Measurements from ENCODE around the gene GPATCH3. TPM values are rescaled to one million over a fixed set of nuclear protein-coding genes. Genes with fewer than 3 reads are reported as not detected.

The GPATCH3 gene
- total RNA-seq, result 10 to 100 TPM; 14.7 to 16.0 TPM

GRCh38 chr1:26900001-26900814, at the start of gene GPATCH3:
GPATCH3 (minus strand) TSS chr1:26900467; CDS start chr1:26900442, 25 bp downstream.

GRCh38 chr1:26921540-26922430, 21.5 kb upstream of the GPATCH3 start, which contains the start of gene NUDC:
NUDC (plus strand) TSS chr1:26921743; CDS start chr1:26921849, 106 bp downstream.

GRCh38 chr1:26913754-26914619, 13.7 kb upstream of the GPATCH3 start, which contains the start of gene NR0B2:
NR0B2 (minus strand) TSS chr1:26913975; CDS start chr1:26913940, 35 bp downstream.

GRCh38 chr1:26889551-26890466, 10.5 kb downstream of the GPATCH3 start, which contains the start of gene GPN2:
GPN2 (minus strand) TSS chr1:26890283; CDS start chr1:26890096, 187 bp downstream.

DNA sequence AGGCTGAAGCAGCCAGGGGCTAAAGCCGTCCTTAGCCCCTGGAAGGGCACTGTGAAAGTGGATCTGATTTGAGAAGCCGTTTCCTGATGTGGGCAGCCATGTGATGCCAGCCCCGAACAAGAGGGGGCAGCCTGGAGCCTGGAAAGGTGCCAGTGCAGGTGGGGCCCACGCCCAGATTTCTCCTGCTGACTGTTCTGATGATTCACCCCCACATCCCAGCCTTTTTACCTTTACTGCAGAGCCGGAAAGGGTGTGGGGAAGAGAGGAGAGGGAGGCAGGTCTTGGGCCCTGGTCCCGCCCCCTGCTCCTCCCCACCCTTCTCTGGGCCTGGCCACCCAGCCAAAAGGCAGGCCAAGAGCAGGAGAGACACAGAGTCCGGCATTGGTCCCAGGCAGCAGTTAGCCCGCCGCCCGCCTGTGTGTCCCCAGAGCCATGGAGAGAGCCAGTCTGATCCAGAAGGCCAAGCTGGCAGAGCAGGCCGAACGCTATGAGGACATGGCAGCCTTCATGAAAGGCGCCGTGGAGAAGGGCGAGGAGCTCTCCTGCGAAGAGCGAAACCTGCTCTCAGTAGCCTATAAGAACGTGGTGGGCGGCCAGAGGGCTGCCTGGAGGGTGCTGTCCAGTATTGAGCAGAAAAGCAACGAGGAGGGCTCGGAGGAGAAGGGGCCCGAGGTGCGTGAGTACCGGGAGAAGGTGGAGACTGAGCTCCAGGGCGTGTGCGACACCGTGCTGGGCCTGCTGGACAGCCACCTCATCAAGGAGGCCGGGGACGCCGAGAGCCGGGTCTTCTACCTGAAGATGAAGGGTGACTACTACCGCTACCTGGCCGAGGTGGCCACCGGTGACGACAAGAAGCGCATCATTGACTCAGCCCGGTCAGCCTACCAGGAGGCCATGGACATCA, 37.2 kb downstream of the GPATCH3 start, which contains the start of gene SFN:
SFN (plus strand) TSS at position 369 of the 904 bp plus-strand sequence; CDS start at position 433, 64 bp downstream.

Other genes starting within 250 kb of the GPATCH3 start
- gene ARID1A, start 204.5 kb downstream of the GPATCH3 start, total RNA-seq, result 100 to 1,000 TPM; 113 to 122 TPM
- 10 to 100 TPM; 24.4 TPM for gene PIGV, start 112.5 kb downstream of the GPATCH3 start, total RNA-seq
- gene ZDHHC18, start 73.8 kb downstream of the GPATCH3 start, total RNA-seq, result 10 to 100 TPM; 53.5 to 55.1 TPM
- gene SFN, start 37.3 kb downstream of the GPATCH3 start, total RNA-seq, result 1 to 10 TPM; 5.2 to 5.6 TPM
- 10 to 100 TPM; 27.9 to 29.4 TPM for gene GPN2, start 10.2 kb downstream of the GPATCH3 start, total RNA-seq
- not detected for gene NR0B2, start 13.5 kb upstream of the GPATCH3 start, total RNA-seq
- 10 to 100 TPM; 47.1 to 48.5 TPM for gene NUDC, start 21.3 kb upstream of the GPATCH3 start, total RNA-seq
- gene KDF1, start 60.0 kb upstream of the GPATCH3 start, total RNA-seq, result under 1 TPM; 0.25 to 0.41 TPM
- under 1 TPM in 1 of 2 experiments, not detected in 1; 0.20 TPM for gene TRNP1, start 93.2 kb upstream of the GPATCH3 start, total RNA-seq
- gene TENT5B, start 112.4 kb upstream of the GPATCH3 start, total RNA-seq, result not detected

Data from activated naive CD4-positive, alpha-beta T cell treated with anti-CD3 and anti-CD28 coated beads, Interleukin-2, amount 10 ng/mL, durations not matched to agents 5 hours and 36 hours (primary cell).